NCI-H1092 treated with DMSO at 0.1 percent for 48 hours (cell line): ENCODE measurements around the gene TBC1D14.
A peak's percentile ranks its signal among the peaks of the same experiment; 100 is the strongest.
"Not testable (repeated sequence)": the region's sequence is repeated elsewhere in the genome, so short reads cannot be mapped to it uniquely, and the experiment has no call there.

Experiments used
- DNase-seq: peaks from one replicate; lab custom pipeline; 2025; lab: John Stamatoyannopoulos, UW

TBC1D14 gene

GRCh38 chr4:6910340-6910959 is 824 bp downstream of the TBC1D14 start:
- no peak for DNase-seq

DNA sequence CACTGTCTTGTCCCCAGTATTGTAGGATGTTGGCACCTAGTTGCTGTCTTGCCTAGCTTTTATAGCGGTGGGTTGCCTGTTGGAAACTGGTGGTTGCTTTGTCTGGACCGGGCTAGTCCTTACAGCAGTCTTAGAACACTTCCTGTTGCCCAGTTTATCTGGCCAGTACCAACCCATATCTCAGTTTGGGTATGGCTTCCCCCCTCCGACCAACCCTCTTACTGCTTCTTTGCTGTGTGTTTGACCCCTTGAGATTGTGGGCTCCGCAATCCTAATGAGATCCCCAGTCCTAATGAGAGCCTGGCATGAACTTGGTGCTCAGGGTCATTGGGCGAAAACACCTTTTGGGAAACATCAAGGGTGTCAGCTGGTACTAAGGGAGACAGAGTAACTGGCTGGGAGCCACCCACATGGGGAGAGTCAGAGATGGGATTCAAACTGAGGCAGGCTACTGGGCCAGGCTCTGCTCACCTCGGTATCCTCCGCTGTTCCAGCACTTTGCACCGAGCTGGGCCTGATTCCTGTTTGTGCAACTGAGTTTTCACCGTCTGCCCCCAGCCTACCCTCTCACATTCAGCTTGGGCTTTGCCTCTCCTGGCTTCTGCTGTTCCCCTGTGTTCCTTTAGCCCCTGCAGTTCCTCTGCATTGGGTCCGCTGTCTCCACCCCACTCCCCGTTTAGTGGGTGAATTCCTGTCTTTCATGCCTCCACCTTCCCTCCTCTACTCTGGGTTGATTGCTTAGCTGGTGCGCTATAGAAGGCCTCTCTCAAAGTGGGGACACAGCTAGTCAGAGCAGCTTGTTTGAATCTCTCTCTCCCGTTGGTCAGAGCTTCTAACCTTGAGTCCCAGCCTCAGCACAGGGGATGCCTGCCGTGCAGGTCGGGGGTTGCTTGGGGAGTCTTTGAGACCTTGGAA is 1.6 kb downstream of the TBC1D14 start:
- no peak for DNase-seq

- not testable (repeated sequence) for DNase-seq
These were observed 2.3 kb downstream of the TBC1D14 start for GRCh38 chr4:6911917-6912316.

DNA sequence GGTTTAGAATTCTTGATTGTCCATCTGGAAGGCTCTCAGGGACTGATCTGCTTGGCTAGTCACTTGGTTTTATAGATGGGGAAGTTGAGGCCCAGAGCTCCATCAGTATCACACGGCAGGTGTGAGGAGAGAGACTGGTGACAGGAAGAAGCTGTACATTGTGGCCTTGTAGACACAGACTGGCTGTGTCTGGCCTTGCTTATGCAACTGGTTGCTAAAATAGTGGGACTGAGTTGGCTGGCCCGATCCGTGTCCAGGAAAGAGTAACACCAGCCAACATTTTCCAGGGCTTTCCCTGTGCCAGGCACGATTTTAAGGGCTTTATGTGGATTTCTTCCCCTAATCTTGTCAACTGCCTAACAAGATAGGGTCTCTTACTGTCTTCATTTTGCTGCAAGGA is 2.8 kb downstream of the TBC1D14 start:
- DNase-seq = no peak

DNA sequence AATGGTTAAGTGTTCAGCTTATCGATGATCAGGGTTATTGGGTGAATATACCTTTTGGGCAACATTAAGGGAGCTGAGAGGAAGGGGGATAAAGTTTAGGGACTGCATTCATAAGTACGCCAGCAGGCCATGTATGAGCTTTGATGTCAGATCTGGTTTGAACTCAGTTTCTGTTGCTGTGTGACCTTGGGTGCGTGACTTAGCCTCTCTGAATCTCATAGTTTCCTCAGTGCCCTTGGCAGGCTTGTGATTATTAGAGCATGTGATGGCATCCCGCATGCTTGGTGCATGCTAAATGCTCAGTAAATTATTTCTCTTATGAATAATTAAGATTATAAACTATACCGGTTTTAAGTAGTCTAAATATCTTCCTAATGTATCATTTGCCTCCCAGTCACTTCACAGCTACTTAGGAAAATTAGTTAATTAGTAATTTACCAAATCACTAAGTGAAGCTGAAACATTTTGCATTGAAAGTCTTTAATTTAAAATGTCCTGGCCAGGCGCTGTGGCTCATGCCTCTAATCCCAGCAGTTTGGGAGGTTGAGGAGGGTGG is 3.8 kb downstream of the TBC1D14 start:
- DNase-seq = no peak

DNA sequence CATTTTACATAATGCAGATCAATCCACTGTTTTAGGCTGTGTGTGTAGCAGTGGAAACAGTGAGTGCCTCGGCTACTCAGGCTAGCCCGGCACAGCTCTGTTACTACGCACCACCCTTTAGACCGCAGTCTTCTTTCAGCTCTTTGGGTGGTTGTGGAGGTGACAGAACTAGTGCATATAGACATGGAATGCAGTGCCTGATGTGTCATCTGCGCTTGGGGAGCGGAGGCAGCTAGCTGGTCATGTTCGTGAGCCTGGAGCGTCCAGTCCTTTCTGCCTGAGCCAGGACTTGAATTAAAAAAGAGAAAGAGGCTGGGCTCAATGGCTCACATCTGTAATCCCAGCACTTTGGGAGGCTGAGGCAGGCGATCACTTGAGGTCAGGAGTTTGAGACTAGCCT is 4.8 kb downstream of the TBC1D14 start:
- no peak for DNase-seq

GRCh38 chr4:6915041-6916005 is 5.7 kb downstream of the TBC1D14 start:
- no peak for DNase-seq

- DNase-seq = no peak
These were observed 6.5 kb downstream of the TBC1D14 start for GRCh38 chr4:6916069-6916586.

DNA sequence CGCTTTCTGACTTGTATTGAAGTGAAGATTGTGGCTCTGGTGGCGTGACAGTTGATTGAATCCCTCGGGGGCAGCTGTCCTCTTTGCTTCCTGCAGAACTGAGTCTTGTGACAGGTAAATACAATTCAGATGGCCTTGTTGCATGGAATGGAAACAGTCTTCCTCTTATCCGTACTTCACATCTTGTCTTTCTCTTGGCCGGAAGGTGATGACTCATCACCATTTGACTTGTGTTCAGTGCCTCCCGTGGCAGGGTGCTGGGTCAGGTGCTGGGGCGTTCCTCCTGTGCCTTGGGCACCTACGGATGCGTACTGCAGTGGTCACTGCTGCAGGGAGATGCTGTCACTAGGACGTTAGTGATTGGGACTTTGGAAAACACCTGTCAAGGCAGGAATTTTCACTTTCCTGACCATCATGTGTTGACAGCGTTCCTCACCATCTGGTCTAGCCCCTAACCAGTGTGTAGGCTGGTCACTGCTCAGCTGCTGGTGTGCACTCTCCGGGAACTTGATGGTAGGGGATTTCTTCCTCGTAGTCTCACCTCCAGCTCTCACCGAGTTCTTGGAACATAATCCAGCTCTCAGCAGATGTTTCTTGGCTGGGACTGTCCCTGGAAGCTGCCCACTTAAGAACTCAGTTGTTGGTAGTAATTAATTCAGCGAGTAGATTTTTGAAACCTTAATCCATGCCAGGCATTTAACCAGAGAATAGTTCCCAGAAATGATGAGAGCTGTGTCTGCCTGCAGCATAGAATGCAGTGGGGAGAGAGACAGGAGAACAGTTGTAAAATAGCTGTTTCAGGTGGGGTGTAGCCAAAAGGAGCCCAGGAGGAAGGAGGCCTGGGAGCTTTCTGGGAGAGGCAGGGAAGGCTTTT is 7.2 kb downstream of the TBC1D14 start:
- no peak for DNase-seq

DNA sequence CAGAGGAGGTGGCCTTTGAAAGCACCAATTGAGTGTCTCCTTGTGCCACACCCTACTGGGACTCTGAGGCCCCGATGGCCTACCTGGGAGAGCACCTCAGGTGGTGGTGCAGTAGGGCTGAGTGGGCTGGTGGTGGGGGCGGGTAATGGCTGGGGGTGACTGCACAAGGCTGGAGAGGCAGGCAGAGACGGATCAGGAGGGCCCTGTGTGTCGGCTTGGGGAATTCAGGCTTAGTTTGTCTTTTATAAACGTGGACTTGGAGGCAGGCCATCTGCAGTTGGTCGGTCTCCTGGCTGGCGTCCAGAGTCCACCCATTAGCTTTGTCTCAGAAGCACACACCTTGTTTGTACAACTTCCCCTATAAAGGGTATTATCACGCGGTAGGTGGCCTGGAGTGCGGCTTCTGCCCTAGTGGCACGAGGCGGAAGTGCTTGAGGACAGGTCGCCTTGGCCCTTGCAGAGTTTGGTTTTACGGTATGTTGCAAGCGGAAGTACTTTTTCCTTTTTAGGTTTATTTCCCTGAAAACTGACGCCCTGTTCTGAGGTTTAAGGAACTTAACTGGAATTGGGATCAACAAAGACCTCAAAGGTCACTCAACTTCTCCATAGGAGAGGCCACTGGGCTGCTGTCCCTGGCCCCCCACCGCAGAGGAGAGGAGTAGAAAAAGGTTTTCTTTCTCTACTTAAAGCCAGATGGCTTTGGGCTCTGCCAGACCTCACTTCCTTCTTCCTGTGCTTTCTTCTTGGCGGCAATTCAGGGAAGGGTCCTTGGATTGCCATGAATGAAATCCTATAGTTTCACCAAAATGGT is 8.0 kb downstream of the TBC1D14 start:
- DNase-seq = peak; percentile 94

GRCh38 chr4:6918338-6918737 is 8.7 kb downstream of the TBC1D14 start:
- DNase-seq = peak; percentile 43

- no peak for DNase-seq
These were observed 10.5 kb downstream of the TBC1D14 start for GRCh38 chr4:6920171-6920570.

DNA sequence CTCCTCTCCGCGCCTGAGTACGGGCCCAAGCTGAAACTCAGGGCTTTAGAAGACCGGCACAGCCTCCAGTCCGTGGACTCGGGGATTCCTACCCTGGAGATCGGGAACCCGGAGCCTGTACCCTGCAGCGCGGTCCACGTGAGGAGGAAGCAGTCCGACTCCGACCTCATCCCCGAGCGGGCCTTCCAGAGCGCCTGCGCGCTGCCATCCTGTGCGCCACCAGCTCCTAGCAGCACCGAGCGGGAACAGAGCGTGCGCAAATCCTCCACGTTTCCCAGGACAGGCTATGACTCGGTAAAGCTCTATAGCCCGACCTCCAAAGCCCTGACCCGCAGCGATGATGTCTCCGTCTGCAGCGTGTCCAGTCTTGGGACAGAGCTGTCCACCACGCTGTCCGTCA is 13.9 kb downstream of the TBC1D14 start:
- no peak for DNase-seq

DNA sequence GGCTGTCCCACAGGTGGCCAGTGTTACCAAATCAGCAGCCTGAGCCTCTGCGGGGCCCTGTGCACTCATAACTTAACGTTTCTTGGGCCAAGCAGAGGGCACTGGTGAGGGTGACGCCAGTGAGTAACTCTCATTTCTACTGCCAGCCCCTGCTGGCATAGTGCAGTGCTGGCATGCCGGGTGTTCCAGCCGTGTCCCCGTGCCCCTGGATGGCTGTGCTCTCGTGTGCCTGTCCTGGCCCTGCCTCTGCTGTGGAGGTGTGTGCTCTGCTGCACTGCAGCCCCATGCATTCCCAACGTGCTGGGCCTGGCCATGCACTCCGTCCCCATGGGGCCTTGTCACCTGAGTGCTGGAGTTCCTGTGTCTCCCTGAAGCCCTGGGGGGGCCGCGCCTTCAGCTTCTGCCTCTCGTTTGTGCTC is 14.7 kb downstream of the TBC1D14 start:
- no peak for DNase-seq

- DNase-seq = no peak
These were observed 15.8 kb downstream of the TBC1D14 start for GRCh38 chr4:6925357-6925836.

DNA sequence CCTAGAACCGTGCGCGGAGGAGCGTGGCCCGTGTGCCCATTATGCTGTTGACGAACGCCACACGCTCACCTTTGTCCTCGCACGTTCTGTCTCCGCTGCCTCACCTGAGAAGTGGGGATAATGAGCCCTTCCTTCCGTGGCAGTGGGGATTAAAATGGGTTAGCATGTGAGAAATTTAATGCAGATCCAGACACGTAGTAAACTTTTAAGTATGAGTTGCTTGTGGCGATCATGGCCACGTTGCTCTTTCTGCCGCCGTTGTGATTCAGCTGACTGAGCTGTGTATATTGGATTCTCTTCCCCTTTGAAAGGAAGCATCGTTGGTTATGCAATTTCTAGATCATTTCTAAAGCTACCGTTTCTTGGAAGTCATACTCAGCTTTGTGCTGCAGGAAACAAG is 16.5 kb downstream of the TBC1D14 start:
- no peak for DNase-seq

DNA sequence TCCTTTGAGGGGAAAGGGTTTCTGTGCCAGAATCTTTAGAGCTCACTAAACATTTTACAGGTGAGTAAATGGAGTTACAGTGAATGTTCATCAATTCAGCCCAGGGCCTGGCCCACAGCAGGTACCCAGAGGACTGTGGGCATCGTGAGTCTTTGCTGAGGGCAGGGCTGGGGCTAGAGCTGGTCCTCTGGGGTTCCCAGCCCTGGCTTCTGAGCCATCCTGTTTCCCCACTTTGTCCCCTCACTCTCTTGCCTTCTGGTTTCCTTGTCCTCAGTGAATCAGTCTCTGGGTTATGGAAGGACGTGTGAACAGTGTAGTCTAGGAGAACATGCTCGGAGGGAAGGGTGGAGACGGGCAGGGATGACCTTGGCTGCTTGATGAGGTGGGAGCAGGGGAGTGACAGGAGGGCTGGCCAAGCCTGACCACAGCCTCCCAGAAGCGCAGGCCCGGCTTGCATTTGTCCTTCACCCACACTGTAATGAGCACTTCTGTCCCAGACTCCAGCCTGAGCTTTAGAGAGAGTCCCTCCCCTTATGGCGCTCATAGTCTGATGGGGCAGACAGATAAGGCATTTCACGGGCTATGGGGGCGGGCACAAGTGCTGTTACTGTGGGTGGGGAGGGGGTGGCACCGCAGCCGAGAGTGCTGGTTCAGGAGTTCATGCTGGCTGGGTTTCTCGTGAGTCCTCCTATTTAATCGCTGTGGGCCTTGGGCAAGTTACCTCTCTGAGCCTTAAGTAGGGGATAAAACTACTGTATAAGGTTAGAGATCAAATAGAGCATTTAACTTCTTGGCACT is 17.3 kb downstream of the TBC1D14 start:
- no peak for DNase-seq

DNA sequence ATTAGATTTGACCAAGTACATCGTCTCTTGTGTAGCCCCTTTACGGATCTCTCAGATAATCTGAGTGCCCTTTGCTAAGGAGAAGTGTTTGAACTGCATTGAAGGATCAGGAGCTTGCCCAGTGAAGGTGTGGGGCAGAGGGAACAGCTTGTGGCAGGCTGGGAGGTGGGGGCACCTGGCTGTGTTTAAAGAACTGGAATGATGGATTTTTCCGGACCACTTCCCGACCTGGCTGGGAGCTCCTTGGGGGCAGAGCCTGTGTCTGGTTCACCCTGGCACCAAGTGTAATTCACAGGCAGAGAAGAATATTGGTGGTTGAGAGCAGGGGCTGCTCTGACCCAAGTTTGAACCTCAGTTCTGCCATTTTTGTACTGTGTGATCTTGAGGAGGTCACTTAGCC is 18.5 kb downstream of the TBC1D14 start:
- no peak for DNase-seq

DNA sequence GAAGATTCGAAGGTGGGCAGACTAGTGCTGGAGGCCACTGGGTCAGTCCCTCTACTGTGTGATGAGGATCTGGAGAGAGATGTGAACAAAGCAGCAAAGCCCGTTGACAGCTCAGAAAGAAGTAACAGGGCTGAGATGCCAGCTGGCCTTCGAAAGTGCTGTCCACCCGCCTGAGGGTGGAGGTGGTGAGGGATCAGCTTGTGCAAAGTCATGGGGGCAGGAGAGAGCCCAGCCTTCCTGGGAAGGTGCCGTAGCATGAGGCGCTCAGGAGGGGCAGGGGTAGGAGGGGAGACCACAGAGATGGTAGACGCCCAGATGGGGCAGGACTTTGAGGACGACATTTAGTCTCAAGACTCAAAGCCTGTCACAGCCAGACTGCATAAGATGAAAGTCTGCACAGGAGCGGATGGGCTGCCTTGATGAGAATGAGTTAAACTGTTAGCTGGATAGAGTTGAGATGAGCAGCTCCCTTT is 19.7 kb downstream of the TBC1D14 start:
- no peak for DNase-seq
